ENCODE results near the gene OSBPL5. TPM values are rescaled to one million over a fixed set of nuclear protein-coding genes. Genes with fewer than 3 reads are reported as not detected.
A peak's percentile ranks its signal among the peaks of the same experiment; 100 is the strongest.

OSBPL5 gene
- total and polyA plus RNA-seq, 9 of the 15 experiments (the other 6 are each of a cell fraction or from before 2014, with no cell fraction given): 0.06 to 14.8 (median 3.2) TPM

GRCh38 chr11:3057069-3057963 is 107.8 kb downstream of the OSBPL5 start, which contains the start of gene CARS1 (continued):
- TF ChIP-seq PTRF (tag; IDR thresholded peaks at IDR 0.05) (no peak), ZZZ3 (IDR thresholded peaks at IDR 0.05) (peak; percentile 77; the same call in 1 of the 2 replicates), XRCC4 (IDR thresholded peaks at IDR 0.05; ENCODE audit: extremely low read depth, insufficient read depth, insufficient read length) (no peak), TAF9B (IDR thresholded peaks at IDR 0.05; ENCODE audit: partially characterized antibody) (peak; percentile 92), POLR2B (IDR thresholded peaks at IDR 0.05; ENCODE audit: low read depth, partially characterized antibody) (peak; percentile 50), CREB3L1 (IDR thresholded peaks at IDR 0.05; ENCODE audit: borderline replicate concordance, low read depth) (peak; percentile 86), ZFX (CRISPR knock-in tag; IDR thresholded peaks at IDR 0.05) (peak; percentile 95), ZNF696 (CRISPR knock-in tag; conservative IDR thresholded peaks at IDR 0.05) (no peak), RHOXF2B (CRISPR knock-in tag; conservative IDR thresholded peaks at IDR 0.05) (no peak), NRF1 (conservative IDR thresholded peaks at IDR 0.05 in 1 of 2, IDR thresholded peaks at IDR 0.05 in 1 of 2) (peak; percentile 56 to 66), HMGN3 (IDR thresholded peaks at IDR 0.05; ENCODE audit: borderline replicate concordance, extremely low read depth, insufficient read length, low read depth, low read length) (peak; percentile 88), NR4A1 (CRISPR knock-in tag; IDR thresholded peaks at IDR 0.05) (no peak), NR4A1 (tag; IDR thresholded peaks at IDR 0.05) (peak; percentile 45; the same call in 1 of the 2 replicates), ELF2 (CRISPR knock-in tag; IDR thresholded peaks at IDR 0.05) (peak; percentile 95), ARID4B (CRISPR knock-in tag; IDR thresholded peaks at IDR 0.05) (peak; percentile 97), PCBP1 (IDR thresholded peaks at IDR 0.05; ENCODE audit: low read depth, low read length, poor library complexity, severe bottlenecking) (peak; percentile 87), C11orf30 (IDR thresholded peaks at IDR 0.05; ENCODE audit: low read depth) (peak; percentile 10; the same call in 1 of the 2 replicates), RBM22 (IDR thresholded peaks at IDR 0.05; ENCODE audit: low read depth, low read length, poor library complexity, severe bottlenecking) (peak; percentile 93), HCFC1 (IDR thresholded peaks at IDR 0.05; ENCODE audit: low read depth, low read length) (peak; percentile 97)
- TF ChIP-seq, protein P1, sequence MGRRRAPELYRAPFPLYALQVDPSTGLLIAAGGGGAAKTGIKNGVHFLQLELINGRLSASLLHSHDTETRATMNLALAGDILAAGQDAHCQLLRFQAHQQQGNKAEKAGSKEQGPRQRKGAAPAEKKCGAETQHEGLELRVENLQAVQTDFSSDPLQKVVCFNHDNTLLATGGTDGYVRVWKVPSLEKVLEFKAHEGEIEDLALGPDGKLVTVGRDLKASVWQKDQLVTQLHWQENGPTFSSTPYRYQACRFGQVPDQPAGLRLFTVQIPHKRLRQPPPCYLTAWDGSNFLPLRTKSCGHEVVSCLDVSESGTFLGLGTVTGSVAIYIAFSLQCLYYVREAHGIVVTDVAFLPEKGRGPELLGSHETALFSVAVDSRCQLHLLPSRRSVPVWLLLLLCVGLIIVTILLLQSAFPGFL (CRISPR knock-in tag; IDR thresholded peaks at IDR 0.05): no peak
